GM19043 (cell line): ENCODE data around the gene RAD23B.

Source experiments
- ATAC-seq: cut with Tn5 transposase; IDR thresholded peaks from one replicate; pipeline ENCODE4 v1.9.1; 2021; ENCODE audit warnings: low read depth; ENCODE audit not compliant: unreplicated experiment

RAD23B gene

GRCh38 chr9:107266624-107267368 is 16.3 kb upstream of the RAD23B start:
- no peak for ATAC-seq

DNA sequence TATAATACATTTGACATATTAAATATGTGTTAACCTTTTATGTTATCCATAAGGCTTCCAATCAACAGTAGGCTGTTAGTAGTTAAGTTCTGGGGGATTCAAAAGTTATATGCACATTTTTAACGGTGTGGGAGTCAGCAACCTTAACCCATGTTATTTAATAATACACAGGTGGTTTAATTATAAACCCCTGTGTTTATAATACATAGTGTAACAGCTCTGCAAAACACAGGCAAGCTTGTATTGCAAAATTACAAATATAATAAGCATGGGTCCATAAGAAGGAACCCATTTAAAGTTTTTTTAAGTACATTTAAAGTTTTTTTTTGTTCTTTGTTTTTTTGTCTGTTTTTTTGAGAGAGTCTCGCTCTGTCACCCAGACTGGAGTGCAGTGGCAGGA is 14.5 kb upstream of the RAD23B start:
- ATAC-seq, result no peak

DNA sequence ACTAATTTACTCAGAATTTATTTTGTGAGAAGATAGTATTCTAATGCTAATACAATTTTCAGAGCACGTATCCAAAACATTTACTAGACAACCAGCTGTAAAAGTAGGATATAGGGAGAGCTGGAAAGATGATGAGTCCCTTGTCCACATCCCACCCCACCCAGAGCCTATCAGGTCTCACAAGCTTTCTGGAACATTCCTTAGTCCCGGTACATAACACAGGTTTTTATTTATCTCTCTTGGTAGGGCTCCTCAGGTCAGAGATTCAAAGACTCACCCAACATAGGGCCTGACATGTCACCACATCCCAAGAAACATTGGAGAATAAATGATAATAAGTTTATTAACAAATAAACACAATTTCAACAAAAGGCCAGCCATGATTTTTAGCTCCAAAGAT is 13.8 kb upstream of the RAD23B start:
- no peak for ATAC-seq

GRCh38 chr9:107269681-107270080 is 13.4 kb upstream of the RAD23B start:
- ATAC-seq, result no peak

DNA sequence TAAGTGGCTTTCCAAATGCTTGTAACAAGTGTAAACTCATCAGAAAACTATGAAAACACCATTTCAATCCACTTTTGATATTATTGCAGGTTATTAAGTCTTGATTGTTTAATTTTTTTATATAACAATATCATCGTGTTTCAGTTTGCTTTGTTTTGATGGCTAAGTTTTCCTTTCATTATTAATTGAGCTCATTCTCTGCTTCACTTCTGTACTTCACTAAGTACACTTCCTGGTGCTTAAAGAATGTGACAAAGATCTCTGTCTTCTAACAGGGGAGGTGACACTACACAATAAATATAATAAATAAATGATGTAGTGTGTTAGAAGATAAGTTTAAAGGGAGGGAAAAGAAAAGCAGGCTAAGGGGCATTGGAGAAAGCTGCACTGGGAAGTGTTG is 13.0 kb upstream of the RAD23B start:
- ATAC-seq, result peak; percentile 40

GRCh38 chr9:107270580-107270979 is 12.5 kb upstream of the RAD23B start:
- peak; percentile 7 for ATAC-seq

GRCh38 chr9:107273634-107274033 is 9.4 kb upstream of the RAD23B start:
- no peak for ATAC-seq

- ATAC-seq, result no peak
Observed at GRCh38 chr9:107274096-107274495, 9.0 kb upstream of the RAD23B start.

DNA sequence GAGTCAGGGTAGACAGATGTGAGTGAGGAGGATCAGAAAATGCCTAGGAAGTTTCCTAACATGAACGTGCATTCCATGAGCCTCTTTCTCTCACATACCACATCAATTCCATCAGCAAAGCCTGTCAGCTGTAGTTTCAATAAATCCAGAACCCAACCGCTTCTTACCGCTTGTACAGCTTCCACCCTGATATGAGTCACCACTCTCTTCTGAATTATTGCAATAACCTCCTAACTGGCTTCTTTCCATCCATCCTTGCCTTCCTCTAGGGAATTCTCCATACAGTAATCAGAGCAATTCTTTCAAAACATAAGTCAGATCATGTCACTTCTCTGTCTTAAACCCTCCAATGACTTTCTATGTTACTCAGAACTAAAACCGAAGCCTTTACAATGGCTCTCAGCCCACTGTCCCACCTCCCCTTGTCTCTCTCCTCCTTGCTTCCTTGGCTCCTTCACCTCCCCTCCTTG is 8.1 kb upstream of the RAD23B start:
- ATAC-seq, result no peak

DNA sequence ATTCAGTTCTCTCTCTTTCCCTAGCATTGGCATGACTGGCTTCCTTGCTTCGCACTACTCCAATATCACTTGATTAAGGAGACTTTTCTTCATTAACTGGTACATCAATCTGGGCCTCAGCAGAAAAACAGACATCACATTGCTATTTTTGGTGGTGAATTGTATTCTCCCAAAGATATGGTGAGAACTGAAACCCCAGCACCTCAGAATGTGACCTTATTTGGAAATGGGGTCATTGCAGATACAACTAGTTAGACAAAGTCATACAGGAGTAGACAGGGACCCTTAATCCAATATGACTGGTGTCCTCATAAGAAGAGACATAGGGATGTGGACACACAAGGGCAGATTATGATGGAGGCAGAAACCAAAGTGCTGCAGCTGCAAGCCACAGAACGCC is 7.5 kb upstream of the RAD23B start:
- no peak for ATAC-seq

DNA sequence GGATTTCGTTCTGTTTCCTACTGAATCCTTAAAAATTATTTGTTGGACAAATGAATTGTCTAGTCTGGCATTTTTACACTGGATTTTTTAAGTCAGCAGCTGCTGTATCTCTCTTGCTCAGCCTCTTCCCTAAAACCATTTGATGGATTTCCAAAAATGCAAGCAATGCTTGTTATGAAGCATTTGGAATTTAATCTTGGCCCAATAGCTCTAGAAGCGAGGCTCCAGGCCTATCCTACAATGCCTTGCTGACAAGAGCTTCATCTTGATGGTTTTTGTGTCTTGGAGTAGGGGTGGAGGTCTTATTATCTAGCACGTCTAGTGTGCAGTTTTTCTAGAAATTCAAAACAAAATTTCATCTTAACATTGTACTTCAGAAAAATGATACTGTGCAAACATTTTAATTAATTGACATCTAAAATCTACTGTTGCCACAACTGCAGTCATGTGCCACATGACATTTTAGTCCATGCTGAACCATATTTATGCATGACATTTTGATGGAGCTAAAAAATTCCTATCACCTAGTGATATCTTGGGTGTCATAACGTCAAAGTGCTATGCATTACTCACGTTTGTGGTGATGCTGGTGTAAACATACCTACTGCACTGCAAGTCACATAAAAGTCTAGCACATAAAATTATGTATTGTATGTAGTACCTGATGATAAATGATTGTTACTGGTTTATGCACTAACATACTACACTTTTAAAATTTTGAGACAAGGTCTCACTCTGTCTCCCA is 5.9 kb upstream of the RAD23B start:
- no peak for ATAC-seq

- no peak for ATAC-seq
Observed at GRCh38 chr9:107277801-107278200, 5.3 kb upstream of the RAD23B start.

DNA sequence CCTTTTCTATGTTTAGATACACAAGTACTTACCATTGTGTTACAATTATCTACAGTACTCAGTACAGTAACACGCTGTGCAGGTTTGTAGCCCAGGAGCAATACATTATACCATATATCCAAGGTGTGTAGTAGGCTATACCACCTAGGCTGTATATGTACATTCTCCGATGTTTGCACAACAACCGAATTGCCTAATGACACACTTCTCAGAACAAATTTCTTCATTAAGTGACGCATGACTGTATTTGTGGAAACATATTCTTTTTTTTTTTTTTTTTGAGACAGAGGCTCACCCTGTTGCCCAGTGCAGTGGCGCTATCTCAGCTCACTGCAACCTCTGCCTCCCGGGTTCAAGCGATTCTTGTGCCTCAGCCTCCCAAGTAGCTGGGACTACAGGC is 4.0 kb upstream of the RAD23B start:
- no peak for ATAC-seq

DNA sequence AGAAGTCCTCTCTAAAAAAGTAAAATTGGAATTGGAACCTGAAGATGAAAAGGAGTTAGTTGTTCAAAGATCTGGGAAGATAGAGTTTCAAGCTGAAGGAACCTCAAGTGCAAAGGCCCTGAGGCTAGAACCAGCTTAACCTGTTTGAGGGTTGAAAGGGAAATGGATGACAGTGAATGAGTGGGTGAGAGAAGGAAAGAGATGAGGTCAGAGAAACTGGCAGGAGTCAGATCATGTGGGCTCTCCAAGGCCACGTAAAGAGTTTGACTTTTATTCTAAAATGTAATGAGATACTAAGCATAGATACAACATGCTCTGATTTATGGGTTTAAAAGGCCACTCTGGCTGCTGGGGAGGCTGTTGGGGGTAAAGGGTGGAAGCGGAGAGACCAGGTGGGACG is 2.5 kb upstream of the RAD23B start:
- ATAC-seq, result no peak

GRCh38 chr9:107281184-107281583 is 1.9 kb upstream of the RAD23B start:
- no peak for ATAC-seq

- peak; percentile 0 for ATAC-seq
Observed at GRCh38 chr9:107281922-107282667, 984 bp upstream of the RAD23B start.

- peak; percentile 38 for ATAC-seq
Observed at GRCh38 chr9:107283623-107284616, 841 bp downstream of the RAD23B start.

DNA sequence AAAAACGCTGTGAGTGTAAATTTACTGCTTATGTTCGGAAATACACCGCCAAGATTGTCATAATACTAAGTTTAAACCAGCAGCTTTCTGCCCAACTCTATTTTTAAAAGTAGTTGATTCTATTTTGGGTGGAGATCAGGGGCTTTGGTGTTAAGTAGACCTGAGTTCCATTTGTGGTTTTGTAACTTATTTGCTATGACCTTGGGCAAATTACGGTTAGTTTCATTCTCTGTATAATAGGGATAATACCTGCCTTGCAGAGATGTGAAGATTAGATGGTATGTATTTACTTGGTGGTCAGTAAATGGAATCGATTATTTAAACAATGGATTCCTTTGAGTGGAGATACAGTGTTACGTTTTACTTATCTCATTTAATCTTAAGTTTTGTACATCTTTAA is 1.6 kb downstream of the RAD23B start:
- ATAC-seq, result peak; percentile 14

DNA sequence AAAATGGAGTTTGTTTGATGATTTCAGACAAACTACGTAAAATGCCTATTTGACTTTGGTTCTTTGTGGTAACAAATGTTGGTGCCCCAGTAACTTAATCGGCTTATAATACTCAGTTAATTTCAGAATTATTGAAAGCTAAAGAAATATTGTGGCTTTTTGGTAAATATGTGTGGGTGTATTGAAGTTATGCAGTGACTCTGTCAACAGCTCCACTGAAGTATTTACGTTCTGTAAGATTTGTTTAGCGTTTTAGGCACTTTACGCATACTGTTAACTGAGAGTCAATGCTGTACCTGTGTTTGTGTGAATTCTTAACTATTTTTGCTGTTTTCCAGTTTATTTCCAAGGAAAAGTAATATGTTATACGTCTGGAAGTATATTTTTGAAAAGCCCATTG is 2.2 kb downstream of the RAD23B start:
- no peak for ATAC-seq

DNA sequence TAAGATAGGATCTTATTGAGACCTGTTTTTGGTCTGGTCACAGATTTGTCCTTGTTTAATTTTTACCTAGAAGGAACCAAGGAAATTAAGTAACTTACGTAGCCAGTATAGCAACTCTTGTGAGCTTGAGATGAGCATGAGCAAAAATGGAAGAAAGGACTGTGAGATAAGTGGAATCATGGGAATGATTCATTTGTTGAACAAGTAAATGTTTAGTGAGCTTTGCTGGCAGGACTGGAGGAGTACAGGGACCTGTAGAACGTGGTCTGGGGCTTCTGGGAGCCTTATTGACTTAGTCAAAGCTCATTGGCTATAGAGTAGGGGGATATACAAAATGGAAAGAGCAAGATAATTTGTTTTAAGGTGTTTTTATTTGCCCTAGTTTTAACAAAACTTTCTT is 3.0 kb downstream of the RAD23B start:
- no peak for ATAC-seq
